Measurements from ENCODE around the gene ZNF90. TPM values are rescaled to one million over a fixed set of nuclear protein-coding genes. Genes with fewer than 3 reads are reported as not detected.

ZNF90 gene
- 0.94 TPM in 1 of 2 replicates, not detected in the other for total RNA-seq

DNA sequence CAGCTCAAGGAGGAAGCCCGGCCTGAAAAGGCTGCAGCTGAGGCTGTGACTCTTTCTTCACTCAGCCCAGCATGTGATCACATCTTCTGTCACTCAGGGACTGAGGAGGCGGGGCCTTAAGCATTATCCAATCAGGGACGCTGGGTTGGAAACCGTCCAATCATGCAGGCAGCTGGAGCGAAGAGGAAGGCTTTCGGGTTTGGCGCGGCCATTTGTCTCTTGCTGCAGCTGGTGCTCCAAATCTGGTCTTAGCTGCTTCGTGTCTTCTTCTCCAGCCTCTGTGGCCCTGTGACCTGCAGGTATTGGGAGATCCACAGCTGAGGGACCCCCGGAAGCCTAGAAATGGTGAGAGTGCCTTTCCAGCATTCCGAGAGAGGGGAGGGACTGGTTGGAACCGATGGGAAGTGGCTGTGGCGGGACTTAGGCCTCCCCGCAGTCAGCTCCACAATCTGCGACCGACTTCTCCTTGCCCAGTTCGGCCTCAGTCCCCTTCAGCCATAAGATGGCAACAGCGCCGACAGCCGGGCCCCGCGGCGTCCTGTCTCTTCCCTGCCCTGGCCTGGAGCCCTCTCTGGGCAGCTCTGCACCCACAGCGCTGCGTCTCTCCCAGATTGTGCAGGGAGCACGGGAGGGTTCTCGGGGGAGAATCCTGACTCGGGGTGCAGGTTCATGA is at the start of gene ZNF90:
ZNF90 (plus strand) TSS at position 210 of the 673 bp plus-strand sequence; CDS start at position 343, 133 bp downstream.

DNA sequence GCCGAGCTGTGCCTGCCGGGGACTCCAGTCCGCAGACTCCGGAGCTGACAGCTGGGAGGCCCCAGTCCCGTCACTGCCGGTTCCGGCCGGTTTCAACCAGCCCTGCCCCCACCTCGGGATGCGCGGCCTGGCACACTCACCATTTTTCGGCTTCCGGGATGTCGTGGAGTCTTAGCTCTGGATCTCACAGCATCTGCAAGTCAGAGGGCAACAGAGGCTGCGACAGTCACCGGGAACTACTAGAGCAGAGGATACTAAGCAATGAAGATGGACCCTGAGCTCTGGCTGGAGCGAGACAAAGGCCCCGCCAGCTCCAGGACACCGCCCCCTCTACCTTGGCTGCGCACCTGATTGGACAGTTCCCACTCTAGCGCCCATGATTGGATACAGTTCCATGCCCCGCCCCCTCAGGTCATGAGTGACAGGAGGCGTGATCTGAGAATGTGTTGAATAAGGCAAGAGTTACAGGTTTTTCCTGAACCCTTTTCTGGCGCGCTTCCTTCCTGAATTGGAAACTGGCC is 38.5 kb upstream of the ZNF90 start, which contains the start of gene ZNF682:
ZNF682 (minus strand) TSS at position 303 of the 521 bp plus-strand sequence; CDS start at position 143, 160 bp downstream.

DNA sequence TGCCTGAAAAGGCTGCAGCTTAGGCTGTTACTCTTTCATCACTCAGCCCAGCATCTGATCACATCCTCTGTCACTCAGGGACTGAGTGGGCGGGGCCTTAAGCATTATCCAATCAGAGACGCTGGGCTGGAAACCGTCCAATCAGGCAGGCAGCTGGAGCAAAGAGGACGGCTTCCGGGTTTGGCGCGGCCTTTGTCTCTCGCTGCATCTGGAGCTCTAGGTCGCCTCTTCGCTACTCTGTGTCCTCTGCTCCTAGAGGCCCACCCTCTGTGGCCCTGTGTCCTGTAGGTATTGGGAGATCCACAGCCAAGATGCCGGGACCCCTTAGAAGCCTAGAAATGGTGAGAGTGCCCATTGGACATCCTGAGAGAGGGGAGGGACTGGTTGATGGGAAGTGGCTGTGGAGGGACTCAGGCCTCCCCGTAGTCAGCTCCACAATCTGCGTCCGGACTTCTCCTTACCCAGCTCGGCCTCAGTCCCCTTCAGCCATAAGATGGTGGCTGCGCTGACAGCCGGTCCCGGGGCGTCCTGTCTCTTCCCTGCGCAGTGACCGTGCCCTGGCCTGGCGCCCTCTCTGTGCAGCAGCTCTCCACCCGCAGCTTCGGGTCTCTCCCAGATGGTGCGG is 89.3 kb downstream of the ZNF90 start, which contains the start of gene ZNF486:
ZNF486 (plus strand) TSS at position 195 of the 625 bp plus-strand sequence; CDS start at position 312, 117 bp downstream.

Other genes starting within 250 kb of the ZNF90 start
- 0.36 and 3.3 TPM in 2 replicates for gene ZNF253, start 212.1 kb upstream of the ZNF90 start, total RNA-seq
- 1.6 and 6.5 TPM in 2 replicates for gene ZNF93, start 177.1 kb upstream of the ZNF90 start, total RNA-seq
- gene ZNF682, start 38.5 kb upstream of the ZNF90 start, total RNA-seq: 0.54 and 2.0 TPM in 2 replicates
- gene ZNF486, start 89.2 kb downstream of the ZNF90 start, total RNA-seq: 2.0 and 5.7 TPM in 2 replicates

Measured in endothelial cell of coronary artery (primary cell).